Colonic mucosa (tissue), 4 donors: ENCODE data around the gene RIMS1. TPM values are rescaled to one million over a fixed set of nuclear protein-coding genes. Genes with fewer than 3 reads are reported as not detected.

Experiments
- DNase-seq: peaks from one replicate; pipeline ENCODE4 v3.0.0-alpha.2; 2020
- H3K27ac ChIP-seq: fragments of 200-600 bp; one replicate; pipeline ENCODE4 v1.8.0; 2021
- H3K27me3 ChIP-seq: fragments of 200-600 bp; one replicate; pipeline ENCODE4 v1.8.0; 2021
- H3K36me3 ChIP-seq: fragments of 200-600 bp; one replicate; pipeline ENCODE4 v1.8.0; 2021
- H3K4me1 ChIP-seq: fragments of 200-600 bp; one replicate; pipeline ENCODE4 v1.8.0; 2021; ENCODE audit warnings: mild to moderate bottlenecking
- H3K4me3 ChIP-seq: fragments of 200-600 bp; one replicate; pipeline ENCODE4 v1.8.0; 2021
- H3K9ac ChIP-seq, 2 donors: one replicate each; pipeline ENCODE4 v1.7.0; 2013; ENCODE audit warnings: control low read depth in 2 of 2, low read depth in 2 of 2, low read length in 2 of 2
- H3K9me3 ChIP-seq: fragments of 200-600 bp; one replicate; pipeline ENCODE4 v1.8.0; 2021
- CTCF ChIP-seq: fragments of 200-600 bp; IDR thresholded peaks from one replicate; pipeline ENCODE4 v1.8.0; 2022; ENCODE audit warnings: antibody characterized with exemption, mild to moderate bottlenecking
- intact Hi-C: fragments of 100-400 bp; cut with DNase I; formaldehyde crosslinking; loops from one replicate; pipeline ENCODE4 v1.14.1; 2022
- total RNA-seq, 2 donors: library from RNA; stranded (reverse); fragmentation: NEBNext Ultra II Directional in 1 of 2; extraction: Animal tissue kit (Norgen Biotek cat#: 25700) in 1 of 2; gene quantifications; one replicate each; pipeline ENCODE4 v1.2.1, GENCODE V29; 2021
- donor health status: healthy.
- donor health status: DM: no; HTN: no; CAD: no.
- donor health status: DM: no; HTN: no; CAD: no.

Gene RIMS1
- total RNA-seq, 2 donors from 2014 or later = 0.17 to 0.56 TPM

- no peaks in the 10 kb centered on the region for H3K36me3 ChIP-seq
- H3K9me3 ChIP-seq = no peaks in the 10 kb centered on the region
- H3K4me1 ChIP-seq = no peaks in the 10 kb centered on the region
- no peak for TF ChIP-seq CTCF
- H3K27ac ChIP-seq = no peak overlapping the region
- no peaks in the 10 kb centered on the region for H3K27me3 ChIP-seq
- intact Hi-C loops = no loop called here
- H3K9ac ChIP-seq = no peak overlapping the region
- no peak overlapping the region for H3K4me3 ChIP-seq
- no peak for DNase-seq
These were observed 247.0 kb downstream of the RIMS1 start for GRCh38 chr6:72133324-72133723.

- Histone ChIP-seq H3K4me1 (no peaks in the 10 kb centered on the region), H3K4me3 (no peak overlapping the region), H3K9ac (no peak overlapping the region), H3K36me3 (no peaks in the 10 kb centered on the region), H3K27ac (no peak overlapping the region), H3K27me3 (no peaks in the 10 kb centered on the region), H3K9me3 (no peaks in the 10 kb centered on the region)
- no peak for TF ChIP-seq CTCF
- intact Hi-C loops = no loop called here
- DNase-seq = no peak
These were observed 254.4 kb downstream of the RIMS1 start for GRCh38 chr6:72140795-72141194.

- intact Hi-C loops = no loop called here
- Histone ChIP-seq H3K9me3 (no peaks in the 10 kb centered on the region), H3K4me1 (no peaks in the 10 kb centered on the region), H3K27me3 (no peaks in the 10 kb centered on the region), H3K36me3 (no peaks in the 10 kb centered on the region), H3K9ac (no peak overlapping the region), H3K4me3 (no peak overlapping the region), H3K27ac (no peak overlapping the region)
- DNase-seq = no peak
- no peak for TF ChIP-seq CTCF
These were observed 263.4 kb downstream of the RIMS1 start for GRCh38 chr6:72149715-72150114.

- no peak overlapping the region for H3K9ac ChIP-seq
- no peak overlapping the region for H3K4me3 ChIP-seq
- no peak for DNase-seq
- no peaks in the 10 kb centered on the region for H3K27me3 ChIP-seq
- no peak for TF ChIP-seq CTCF
- no peaks in the 10 kb centered on the region for H3K36me3 ChIP-seq
- H3K4me1 ChIP-seq = no peaks in the 10 kb centered on the region
- no peak overlapping the region for H3K27ac ChIP-seq
- no peaks in the 10 kb centered on the region for H3K9me3 ChIP-seq
- intact Hi-C loops = no loop called here
These were observed 265.4 kb downstream of the RIMS1 start for GRCh38 chr6:72151742-72152141.

GRCh38 chr6:72175916-72176315 lies 289.6 kb downstream of the RIMS1 start:
- no peak overlapping the region for H3K4me3 ChIP-seq
- no peak for DNase-seq
- intact Hi-C loops = no loop called here
- H3K27me3 ChIP-seq = no peaks in the 10 kb centered on the region
- no peak for TF ChIP-seq CTCF
- H3K36me3 ChIP-seq = no peaks in the 10 kb centered on the region
- no peak overlapping the region for H3K27ac ChIP-seq
- no peak overlapping the region for H3K9ac ChIP-seq
- no peaks in the 10 kb centered on the region for H3K4me1 ChIP-seq
- no peaks in the 10 kb centered on the region for H3K9me3 ChIP-seq
